IPS-NIHi7 (cell line): ENCODE results near the gene TMEM109.

Source experiments
- DNase-seq: peaks from one replicate; pipeline ENCODE4 v3.0.0; 2012; ENCODE audit warnings: mixed read lengths; ENCODE audit errors: extremely low spot score

Gene TMEM109

DNA sequence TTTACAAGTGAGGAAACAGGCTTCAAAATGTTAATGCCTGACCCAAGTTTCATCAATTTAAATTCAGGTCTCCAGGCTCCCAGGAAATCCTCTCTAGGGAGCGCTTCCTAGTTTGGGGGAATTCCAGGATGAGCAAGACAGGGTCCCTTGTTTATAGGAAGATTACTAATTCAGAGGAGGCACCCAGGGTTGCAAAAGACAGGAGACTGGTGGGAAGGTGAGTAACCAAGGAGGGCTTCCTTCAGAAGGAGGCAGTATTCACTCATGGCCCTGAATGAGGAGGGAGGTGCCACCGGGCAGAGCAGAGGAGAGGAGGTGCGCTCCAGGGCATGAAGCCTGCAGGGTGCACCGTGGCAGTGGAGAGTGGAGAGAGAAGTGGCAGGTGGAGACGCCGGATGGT, 11.9 kb downstream of the TMEM109 start:
- DNase-seq = no peak

DNA sequence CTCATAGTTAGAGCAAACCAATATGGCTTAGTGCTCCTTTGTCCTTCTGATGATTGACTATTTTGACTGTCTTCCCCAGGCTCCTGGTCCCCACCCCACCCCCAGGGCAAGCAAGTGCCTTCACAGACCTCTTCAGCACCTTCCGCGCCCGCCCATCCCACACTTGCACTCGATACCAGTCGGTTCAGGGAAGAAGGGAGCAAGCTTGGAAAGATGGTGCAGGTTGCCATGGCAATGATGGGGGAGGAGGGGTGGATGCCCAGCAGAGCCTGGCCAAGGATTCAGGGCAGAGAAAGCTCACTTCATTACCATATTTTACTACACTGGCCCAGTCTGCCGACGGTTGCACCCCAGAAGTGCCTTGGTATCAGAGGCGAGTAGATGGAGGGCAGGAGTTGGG, 12.5 kb downstream of the TMEM109 start:
- no peak for DNase-seq

- no peak for DNase-seq
Measured at GRCh38 chr11:60927061-60927592, 13.2 kb downstream of the TMEM109 start.

GRCh38 chr11:60927600-60927999, 13.6 kb downstream of the TMEM109 start:
- no peak for DNase-seq

GRCh38 chr11:60928563-60929001, 14.6 kb downstream of the TMEM109 start:
- no peak for DNase-seq

DNA sequence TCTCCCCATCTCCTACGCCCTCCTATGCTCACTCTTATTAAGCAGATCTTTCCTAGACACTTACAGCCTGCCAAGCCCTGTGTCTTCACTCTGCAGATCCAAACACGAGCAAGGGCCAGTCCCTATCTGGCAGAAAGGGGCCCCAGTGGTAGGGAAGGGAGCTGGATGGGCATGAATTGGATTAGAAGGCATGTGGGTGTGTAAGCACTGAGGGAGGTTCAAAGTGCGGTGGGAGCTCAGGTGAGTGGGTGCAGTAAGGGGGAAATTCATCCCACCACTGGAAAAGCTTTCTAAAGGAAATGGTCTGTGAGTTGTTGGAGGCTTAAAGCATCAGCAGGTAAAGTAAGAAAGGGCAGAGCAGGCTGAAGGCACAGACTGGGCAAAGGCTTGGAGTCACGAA, 15.8 kb downstream of the TMEM109 start:
- DNase-seq = no peak

GRCh38 chr11:60930394-60930793, 16.4 kb downstream of the TMEM109 start:
- DNase-seq = no peak

GRCh38 chr11:60931917-60932316, 18.0 kb downstream of the TMEM109 start:
- DNase-seq = no peak

DNA sequence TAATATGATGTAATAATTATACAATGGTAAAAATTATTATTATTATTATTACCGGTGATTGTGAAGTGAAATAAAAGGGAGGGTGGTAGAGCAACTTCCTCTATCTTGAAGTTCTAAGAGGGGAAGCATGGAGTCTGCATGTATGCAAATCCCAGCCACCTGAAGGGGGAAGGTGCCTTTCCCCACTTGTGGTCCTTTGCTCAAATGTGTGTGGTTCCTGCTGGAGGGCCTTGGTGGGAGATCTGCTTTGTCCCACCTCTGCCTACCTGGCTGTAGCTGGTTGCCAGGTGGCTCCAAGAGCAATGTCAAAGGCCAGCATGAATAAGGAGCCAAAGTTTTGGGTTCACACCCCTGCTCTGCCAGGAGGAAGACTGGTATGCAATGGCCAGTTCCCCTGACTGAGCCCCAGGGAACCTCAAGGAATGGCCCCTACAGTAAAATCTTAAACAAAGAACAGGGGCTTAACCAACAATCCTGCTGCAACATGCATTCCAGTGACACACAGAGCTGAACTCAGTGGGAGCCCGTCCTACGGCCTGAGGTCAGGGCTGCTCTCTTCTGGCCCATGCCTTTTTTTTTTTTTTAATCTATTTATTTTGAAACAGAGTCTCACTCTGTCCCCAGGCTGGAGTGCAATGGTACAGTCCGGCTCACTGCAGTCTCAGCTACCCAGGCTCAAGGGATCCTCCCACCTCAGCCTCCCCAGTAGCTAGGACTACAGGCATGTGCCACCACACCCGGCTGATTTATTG, 18.8 kb downstream of the TMEM109 start:
- no peak for DNase-seq

- no peak for DNase-seq
Measured at GRCh38 chr11:60933416-60934123, 19.6 kb downstream of the TMEM109 start.

GRCh38 chr11:60934124-60934789, 20.3 kb downstream of the TMEM109 start:
- DNase-seq = no peak

- no peak for DNase-seq
Measured at GRCh38 chr11:60934790-60935605, 21.0 kb downstream of the TMEM109 start.

- no peak for DNase-seq
Measured at GRCh38 chr11:60935676-60936442, 21.9 kb downstream of the TMEM109 start.

DNA sequence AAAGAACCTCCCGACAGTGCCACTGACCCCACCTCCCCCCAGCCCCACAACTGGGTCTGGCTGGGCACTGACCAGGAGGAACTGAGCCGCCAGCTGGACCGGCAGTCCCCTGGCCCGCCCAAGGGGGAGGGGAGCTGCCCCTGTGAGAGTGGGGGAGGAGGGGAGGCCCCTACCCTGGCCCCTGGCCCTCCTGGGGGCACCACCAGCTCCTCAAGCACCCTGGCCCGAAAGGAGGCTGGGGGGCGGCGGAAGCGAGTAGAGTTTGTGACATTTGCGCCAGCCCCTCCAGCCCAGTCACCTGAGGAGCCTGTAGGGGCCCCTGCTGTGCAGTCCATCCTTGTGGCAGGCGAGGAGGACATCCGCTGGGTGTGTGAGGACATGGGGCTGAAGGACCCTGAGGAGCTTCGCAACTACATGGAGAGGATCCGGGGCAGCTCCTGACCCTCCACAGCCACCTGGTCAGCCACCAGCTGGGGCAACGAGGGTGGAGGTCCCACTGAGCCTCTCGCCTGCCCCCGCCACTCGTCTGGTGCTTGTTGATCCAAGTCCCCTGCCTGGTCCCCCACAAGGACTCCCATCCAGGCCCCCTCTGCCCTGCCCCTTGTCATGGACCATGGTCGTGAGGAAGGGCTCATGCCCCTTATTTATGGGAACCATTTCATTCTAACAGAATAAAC, 22.6 kb downstream of the TMEM109 start:
- no peak for DNase-seq

GRCh38 chr11:60937144-60937527, 23.2 kb downstream of the TMEM109 start:
- DNase-seq = no peak

GRCh38 chr11:60937811-60938210, 23.9 kb downstream of the TMEM109 start:
- DNase-seq = no peak

DNA sequence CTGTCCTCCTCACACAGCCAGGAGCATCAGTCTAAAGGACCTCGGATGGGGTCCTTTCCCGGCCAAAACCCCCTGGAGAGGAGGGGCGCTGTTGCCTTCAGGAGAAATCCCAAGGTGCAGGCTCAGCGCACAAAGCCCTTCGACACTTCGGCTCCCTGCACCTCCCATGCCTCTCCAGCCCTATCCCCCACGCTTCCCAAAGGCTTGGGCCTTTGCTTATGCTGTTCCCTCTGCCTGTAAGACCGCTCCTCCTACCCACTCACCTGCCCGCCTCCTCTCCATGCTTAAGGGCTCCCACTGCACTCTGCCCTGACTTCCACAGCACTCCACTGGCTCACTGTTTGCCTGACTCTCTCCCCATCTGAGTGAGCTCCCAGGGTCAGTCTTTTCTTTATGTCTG, 24.5 kb downstream of the TMEM109 start:
- DNase-seq = no peak

DNA sequence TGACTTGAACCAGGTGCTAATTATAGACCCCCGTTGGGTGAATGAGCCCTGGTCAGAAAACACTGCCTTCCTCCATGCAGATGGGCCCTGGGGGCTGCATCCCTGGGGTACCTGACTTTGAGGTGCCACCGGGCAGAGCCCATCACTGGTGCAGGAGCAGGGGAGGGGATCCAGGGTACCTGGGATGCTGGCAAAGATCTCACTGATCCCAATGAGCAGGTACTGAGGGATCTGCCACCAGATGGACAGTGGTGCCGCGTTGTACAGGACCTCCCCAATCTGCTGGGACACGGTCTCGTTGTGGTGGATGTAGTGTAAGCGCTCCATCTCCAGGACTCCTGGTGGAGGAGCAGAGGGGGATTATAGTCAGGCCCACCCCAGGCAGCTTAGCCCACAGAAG, 25.3 kb downstream of the TMEM109 start:
- DNase-seq = no peak

DNA sequence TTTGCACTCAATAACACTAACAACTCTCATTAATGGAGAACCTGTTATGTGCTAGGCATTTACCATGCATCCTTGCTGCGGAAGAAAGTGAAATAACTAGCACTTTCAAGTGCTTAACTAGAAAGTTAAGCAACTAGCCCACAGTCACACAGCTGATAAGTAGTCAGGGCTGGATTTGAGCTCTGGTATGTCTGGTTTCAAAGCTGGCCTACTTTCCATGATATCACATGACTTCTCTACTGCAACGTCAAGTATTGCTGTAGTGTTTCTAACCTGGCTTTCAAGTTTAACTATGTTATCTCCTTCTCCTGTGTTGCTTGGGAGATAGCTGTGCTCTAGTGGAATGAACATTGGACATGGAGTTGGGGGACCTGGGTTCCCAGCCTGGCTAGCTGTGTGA, 25.9 kb downstream of the TMEM109 start:
- DNase-seq = no peak

GRCh38 chr11:60941371-60942119, 27.6 kb downstream of the TMEM109 start:
- no peak for DNase-seq
